ENCODE measurements around the gene FOSL1. TPM values are rescaled to one million over a fixed set of nuclear protein-coding genes. Genes with fewer than 3 reads are reported as not detected.

FOSL1 gene
- total RNA-seq, 1 donor from 2014 or later, result 0.53 TPM

GRCh38 chr11:65883058-65883761 lies 17.0 kb downstream of the FOSL1 start:
- ATAC-seq (no peak), DNase-seq (ENCODE audit: low spot score) (peak; percentile 37)

DNA sequence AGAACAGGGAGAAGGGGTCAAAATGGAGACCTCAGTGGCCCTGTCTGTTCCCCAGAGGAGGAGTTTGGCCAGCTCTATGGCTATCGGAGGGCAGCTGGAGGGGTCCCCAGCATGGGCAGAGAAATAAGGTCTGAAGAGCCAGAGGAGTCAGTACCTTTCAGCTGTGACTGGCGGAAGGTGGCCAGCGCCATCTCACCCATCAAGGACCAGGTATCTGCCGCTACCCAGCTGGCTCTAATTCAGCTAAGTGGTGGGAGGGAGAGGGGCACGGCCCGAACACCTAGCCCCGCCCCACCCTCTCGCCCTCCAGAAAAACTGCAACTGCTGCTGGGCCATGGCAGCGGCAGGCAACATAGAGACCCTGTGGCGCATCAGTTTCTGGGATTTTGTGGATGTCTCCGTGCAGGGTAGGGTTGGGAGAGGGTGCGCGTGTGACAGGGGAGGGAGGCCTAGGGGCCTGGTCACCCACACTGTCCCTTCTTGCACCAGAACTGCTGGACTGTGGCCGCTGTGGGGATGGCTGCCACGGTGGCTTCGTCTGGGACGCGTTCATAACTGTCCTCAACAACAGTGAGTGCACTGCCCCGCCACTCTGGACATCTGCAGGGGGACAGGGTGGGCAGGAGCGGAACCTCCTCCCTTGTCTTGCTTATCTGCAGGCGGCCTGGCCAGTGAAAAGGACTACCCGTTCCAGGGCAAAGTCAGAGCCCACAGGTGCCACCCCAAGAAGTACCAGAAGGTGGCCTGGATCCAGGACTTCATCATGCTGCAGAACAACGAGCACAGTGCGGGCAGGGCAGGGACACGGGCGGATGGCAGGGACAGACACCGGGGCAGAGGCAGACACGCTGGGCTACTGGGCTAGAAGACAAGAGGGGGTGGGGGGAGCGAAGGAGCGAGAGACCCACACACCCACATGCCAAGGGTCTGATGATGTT lies 17.8 kb downstream of the FOSL1 start:
- ATAC-seq (no peak), DNase-seq (ENCODE audit: low spot score) (peak; percentile 43)

GRCh38 chr11:65880844-65881421 lies 19.3 kb downstream of the FOSL1 start:
- ATAC-seq (no peak), DNase-seq (ENCODE audit: low spot score) (no peak)

DNA sequence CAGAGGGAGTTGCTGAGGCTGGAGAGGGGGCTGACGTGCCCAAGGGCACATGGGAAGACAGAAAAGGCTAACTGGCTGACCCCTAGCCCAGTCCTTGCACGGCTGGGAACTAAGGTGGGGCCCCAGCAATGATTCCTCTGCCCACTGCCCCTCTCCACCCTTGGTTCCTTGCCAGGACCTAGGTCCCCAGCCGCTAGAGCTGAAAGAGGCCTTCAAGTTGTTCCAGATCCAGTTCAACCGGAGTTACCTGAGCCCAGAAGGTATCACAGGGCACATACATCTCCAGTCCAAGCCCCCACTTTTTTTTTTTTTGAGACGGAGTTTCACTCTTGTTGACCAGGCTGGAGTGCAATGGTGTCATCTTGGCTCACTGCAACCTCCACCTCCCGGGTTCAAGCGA lies 20.2 kb downstream of the FOSL1 start:
- DNase-seq (ENCODE audit: low spot score), result no peak

DNA sequence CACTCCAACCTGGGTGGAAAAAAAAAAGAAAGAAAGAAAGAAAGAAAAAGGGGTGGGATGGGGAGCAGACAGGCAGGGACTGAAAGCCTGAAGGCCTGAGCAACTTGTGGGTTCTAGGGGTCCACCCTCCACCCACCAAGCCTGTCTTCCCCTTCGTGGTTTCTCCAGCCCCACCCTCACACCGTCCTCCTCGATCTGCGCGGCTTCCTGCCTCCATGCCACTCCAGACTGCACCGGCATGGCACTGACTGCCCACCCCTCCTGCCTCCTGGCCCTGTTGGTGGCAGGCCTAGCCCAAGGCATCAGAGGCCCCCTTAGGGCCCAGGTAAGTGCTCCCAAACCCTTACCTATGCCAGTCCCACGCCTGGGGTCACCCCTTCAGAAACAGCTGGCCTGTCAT lies 20.6 kb downstream of the FOSL1 start, which contains the start of gene CTSW:
Gene CTSW (plus strand): TSS at position 221 of the 400 bp plus-strand sequence. CDS start 18 bp downstream, at position 239.
- ATAC-seq (no peak), DNase-seq (ENCODE audit: low spot score) (no peak)

More for the DNA sequence above, 20.2 kb downstream of the FOSL1 start:
- no peak for ATAC-seq

DNA sequence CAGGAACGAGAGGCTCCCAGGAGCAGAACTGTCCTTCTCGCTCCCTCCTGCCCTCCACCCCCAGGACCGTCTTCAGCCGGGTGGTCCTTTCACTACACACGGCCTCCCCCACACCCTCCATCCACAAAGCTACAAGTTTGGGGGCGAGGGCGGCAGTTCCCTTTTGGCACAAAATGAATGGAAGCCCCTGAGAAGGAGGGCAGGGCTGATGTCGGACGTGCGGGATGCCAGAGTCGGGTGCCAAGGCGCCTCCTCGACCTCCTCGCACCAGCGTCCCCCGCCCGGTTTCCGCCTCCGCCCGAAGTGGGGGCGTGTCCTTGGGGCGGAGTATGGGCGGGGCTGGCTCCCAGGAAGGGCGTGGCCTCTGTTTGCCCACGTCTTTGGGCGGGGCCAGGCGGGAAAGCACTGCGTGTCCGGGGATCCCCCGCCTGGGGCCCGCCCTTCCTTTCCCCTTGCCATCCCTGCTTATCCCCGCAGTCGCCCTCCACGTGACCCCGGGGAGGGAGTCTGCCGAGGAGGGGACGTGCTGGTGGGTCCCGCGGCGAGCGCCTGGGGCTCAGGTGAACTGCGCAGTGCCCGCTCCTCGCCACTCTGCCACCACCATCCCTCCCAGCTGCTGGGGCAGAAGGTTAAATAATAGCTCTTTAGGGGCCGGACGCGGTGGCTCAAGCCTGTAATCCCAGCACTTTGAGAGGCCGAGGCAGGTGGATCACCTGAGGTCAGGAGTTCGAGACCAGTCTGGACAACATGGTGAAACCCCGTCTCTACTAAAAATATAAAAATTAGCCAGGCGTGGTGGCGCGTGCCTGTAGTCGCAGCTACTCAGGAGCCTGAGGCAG lies 26.7 kb downstream of the FOSL1 start:
- DNase-seq (ENCODE audit: low spot score) (peak; percentile 93), ATAC-seq (peak; percentile 97)

DNA sequence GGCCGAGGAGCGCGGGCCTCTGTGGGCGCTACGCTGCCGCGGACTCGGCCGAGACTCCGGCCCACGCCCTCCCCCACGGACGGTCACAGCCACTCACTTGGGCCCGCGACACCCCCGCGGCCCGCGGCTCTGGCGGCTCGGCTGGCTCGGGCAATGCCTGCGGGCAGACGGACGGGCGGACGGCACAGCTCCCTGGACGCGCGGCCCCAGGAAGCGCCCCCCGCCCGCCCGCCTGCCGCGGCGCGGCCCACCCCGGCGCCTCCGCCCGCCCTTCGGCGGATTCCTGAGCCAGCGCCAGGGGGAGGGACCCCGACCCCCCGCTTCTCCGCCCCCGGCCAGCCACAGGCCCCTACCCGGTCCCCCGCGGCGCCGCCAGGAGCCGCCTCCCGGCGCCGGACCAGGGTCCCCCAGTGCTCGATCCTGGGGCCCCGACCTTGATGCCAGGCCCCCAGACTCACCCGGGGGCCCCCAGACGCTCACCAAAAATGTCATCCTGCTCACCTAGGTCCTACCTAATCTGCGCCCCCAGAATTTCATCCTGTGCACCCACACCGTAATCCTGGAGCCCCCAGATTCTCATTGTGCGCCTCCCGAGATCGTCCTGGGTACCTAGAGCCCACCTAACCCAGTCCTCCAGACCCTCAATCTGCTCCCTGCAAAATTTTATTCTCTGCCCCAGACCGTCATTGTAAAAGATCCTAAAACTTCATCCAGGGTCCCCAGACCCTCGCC lies 27.4 kb downstream of the FOSL1 start, which contains the start of gene EFEMP2:
Gene EFEMP2 (minus strand): TSS at position 215 of the 732 bp plus-strand sequence. CDS start 446 bp downstream, outside the sequence.
- no peak for DNase-seq (ENCODE audit: low spot score)
- ATAC-seq, result peak; percentile 2

GRCh38 chr11:65871811-65872548 lies 28.2 kb downstream of the FOSL1 start:
- DNase-seq (ENCODE audit: low spot score), result no peak

GRCh38 chr11:65870706-65871681 lies 29.2 kb downstream of the FOSL1 start:
- no peak for DNase-seq (ENCODE audit: low spot score)
- ATAC-seq, result no peak

More at GRCh38 chr11:65871811-65872548, 28.2 kb downstream of the FOSL1 start:
- ATAC-seq, result no peak

GRCh38 chr11:65870307-65870658 lies 29.9 kb downstream of the FOSL1 start:
- DNase-seq (ENCODE audit: low spot score) (no peak), ATAC-seq (no peak)

GRCh38 chr11:65869643-65870306 lies 30.4 kb downstream of the FOSL1 start:
- ATAC-seq (no peak), DNase-seq (ENCODE audit: low spot score) (no peak)

GRCh38 chr11:65868907-65869306 lies 31.3 kb downstream of the FOSL1 start:
- ATAC-seq, result no peak
- no peak for DNase-seq (ENCODE audit: low spot score)

GRCh38 chr11:65868076-65868667 lies 32.0 kb downstream of the FOSL1 start:
- no peak for DNase-seq (ENCODE audit: low spot score)
- peak; percentile 4 for ATAC-seq

- ATAC-seq (no peak), DNase-seq (ENCODE audit: low spot score) (no peak)
Observed at GRCh38 chr11:65867284-65868071, 32.7 kb downstream of the FOSL1 start.

DNA sequence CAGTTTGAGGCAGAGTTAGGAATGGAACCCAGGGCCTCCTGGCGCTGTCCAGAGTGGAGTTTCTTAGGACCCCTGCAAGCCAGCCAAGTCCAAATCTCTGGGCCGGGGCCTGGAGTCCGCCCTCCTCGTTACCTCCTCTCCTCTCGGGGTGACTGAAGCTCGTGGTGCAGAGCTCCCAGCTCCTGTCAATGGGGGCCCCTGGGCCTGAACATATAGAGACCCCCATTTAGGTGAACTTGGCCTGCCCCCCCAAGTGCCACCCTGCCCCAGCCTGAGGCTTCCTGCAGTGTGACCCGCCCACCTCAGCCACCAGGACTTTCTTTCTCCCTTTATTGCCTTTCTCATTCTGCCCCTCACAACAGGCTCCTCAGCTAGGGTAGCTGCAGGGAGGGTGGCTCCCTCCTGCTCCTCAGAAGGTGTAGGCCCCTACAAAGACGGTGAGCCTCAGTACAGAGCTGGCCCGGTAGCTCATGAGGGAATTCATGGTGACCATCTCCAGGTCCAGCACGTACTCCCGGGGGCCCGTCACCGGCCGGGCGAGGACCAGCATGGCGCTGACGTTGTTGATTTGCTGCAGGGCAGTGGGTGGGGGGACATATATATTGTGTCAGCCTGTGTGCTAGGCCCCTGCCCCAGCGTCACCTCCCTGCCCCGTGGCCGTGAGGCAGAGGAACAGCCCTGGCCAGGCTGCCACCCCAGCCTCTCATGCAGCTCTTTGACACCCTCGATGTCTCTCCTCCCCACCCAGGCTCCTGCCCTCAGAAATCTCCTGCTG lies 33.5 kb downstream of the FOSL1 start:
- no peak for ATAC-seq
- DNase-seq (ENCODE audit: low spot score), result no peak
